ENCODE results near the gene ZNF831.

ZNF831 gene

GRCh38 chr20:59204165-59204894 lies 40.7 kb downstream of the ZNF831 start:
- no peaks in the 10 kb centered on the region for H3K27me3 ChIP-seq
- no peak for TF ChIP-seq CTCF (IDR thresholded peaks at IDR 0.05)
- H3K9me3 ChIP-seq, result no peaks in the 10 kb centered on the region
- peaks cover 0 to under 1% of the 10 kb centered on the region in 2 experiments for H3K4me1 ChIP-seq (ENCODE audit: control insufficient read depth in 1 of 2, insufficient read depth in 1 of 2, low read depth in 1 of 2, low read length in 1 of 2)
- H3K36me3 ChIP-seq, result no peaks in the 10 kb centered on the region
- H3K4me3 ChIP-seq (ENCODE audit: low read depth in 1 of 2, low read length in 1 of 2), result no peak overlapping the region
- no peak overlapping the region for H3K27ac ChIP-seq

GRCh38 chr20:59205044-59205443 lies 41.4 kb downstream of the ZNF831 start:
- H3K4me3 ChIP-seq (ENCODE audit: low read depth in 1 of 2, low read length in 1 of 2), result no peak overlapping the region
- no peak for TF ChIP-seq CTCF (IDR thresholded peaks at IDR 0.05)
- H3K36me3 ChIP-seq, result no peaks in the 10 kb centered on the region
- no peaks in the 10 kb centered on the region for H3K9me3 ChIP-seq
- no peaks in the 10 kb centered on the region for H3K27me3 ChIP-seq
- H3K27ac ChIP-seq, result no peak overlapping the region
- H3K4me1 ChIP-seq (ENCODE audit: control insufficient read depth in 1 of 2, insufficient read depth in 1 of 2, low read depth in 1 of 2, low read length in 1 of 2), result peaks cover 0 to 6% of the 10 kb centered on the region in 2 experiments

DNA sequence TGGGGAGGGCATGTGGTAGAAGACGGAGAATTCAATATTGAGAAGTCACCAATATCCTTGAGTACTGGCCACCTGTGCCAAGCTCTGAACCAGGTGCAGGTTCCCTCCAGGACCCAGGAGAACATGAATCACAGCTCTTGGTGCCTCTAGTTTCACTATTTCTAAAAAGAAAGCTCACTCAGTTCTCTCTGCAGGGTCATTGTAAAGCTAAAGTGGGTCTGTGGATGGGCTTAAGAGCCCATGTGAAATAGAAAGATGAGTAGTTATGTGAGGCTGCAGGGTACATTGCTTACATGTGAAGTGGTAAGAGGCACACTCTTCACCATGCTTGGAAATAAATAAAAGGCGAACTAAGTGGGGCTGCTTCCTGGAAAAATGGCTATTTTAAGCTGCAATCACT lies 43.6 kb downstream of the ZNF831 start:
- H3K36me3 ChIP-seq, result no peaks in the 10 kb centered on the region
- no peak overlapping the region for H3K27ac ChIP-seq
- H3K9me3 ChIP-seq, result no peaks in the 10 kb centered on the region
- no peak for TF ChIP-seq CTCF (IDR thresholded peaks at IDR 0.05)
- H3K4me1 ChIP-seq (ENCODE audit: control insufficient read depth in 1 of 2, insufficient read depth in 1 of 2, low read depth in 1 of 2, low read length in 1 of 2), result peaks cover 0 to 6% of the 10 kb centered on the region in 2 experiments
- H3K27me3 ChIP-seq, result no peaks in the 10 kb centered on the region
- no peak overlapping the region for H3K4me3 ChIP-seq (ENCODE audit: low read depth in 1 of 2, low read length in 1 of 2)

- Histone ChIP-seq H3K27me3 (no peaks in the 10 kb centered on the region), H3K36me3 (no peaks in the 10 kb centered on the region), H3K9me3 (no peaks in the 10 kb centered on the region), H3K4me3 (ENCODE audit: low read depth in 1 of 2, low read length in 1 of 2) (no peak overlapping the region), H3K4me1 (ENCODE audit: control insufficient read depth in 1 of 2, insufficient read depth in 1 of 2, low read depth in 1 of 2, low read length in 1 of 2) (peaks cover 0 to 6% of the 10 kb centered on the region in 2 experiments), H3K27ac (no peak overlapping the region)
- peak; percentile 63 for TF ChIP-seq CTCF (IDR thresholded peaks at IDR 0.05)
These were observed 44.2 kb downstream of the ZNF831 start for GRCh38 chr20:59207742-59208357.

DNA sequence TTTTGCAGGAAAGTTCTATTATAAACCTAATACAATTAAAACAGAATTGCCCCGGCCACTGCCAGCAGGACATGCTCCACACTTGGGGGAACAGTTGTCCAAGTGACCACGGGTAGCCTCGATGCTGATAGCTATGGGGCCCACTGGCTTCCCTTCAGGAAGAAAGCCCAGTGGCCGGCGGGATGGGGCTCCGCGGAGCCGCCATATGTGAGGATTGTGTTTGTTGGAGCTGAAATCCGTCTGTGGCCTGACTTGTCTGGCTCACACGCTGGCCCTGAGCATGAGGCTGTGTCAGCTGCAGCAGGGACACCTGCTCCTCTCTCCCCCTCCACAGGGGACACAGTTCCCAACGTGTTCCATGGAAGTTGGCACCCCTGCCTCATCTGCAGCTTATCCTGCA lies 46.6 kb downstream of the ZNF831 start:
- no peak overlapping the region for H3K4me3 ChIP-seq (ENCODE audit: low read depth in 1 of 2, low read length in 1 of 2)
- no peak for TF ChIP-seq CTCF (IDR thresholded peaks at IDR 0.05)
- no peaks in the 10 kb centered on the region for H3K27me3 ChIP-seq
- no peaks in the 10 kb centered on the region for H3K36me3 ChIP-seq
- no peak overlapping the region for H3K27ac ChIP-seq
- peaks cover 0 to 6% of the 10 kb centered on the region in 2 experiments for H3K4me1 ChIP-seq (ENCODE audit: control insufficient read depth in 1 of 2, insufficient read depth in 1 of 2, low read depth in 1 of 2, low read length in 1 of 2)
- no peaks in the 10 kb centered on the region for H3K9me3 ChIP-seq
